Activated CD4-positive, alpha-beta T cell treated with anti-CD3 and anti-CD28 coated beads, Interleukin-2, amount 10 ng/mL, durations not matched to agents 24 days and 14 days (primary cell): Measurements from ENCODE around the gene PTPRN2. TPM values are rescaled to one million over a fixed set of nuclear protein-coding genes. Genes with fewer than 3 reads are reported as not detected.

Source experiments
- DNase-seq: peaks from one replicate; pipeline ENCODE4 v3.0.0; 2022
- H3K27ac Mint-ChIP-seq: one replicate; pipeline ENCODE4 v1.8.0; 2022; ENCODE audit warnings: mild to moderate bottlenecking, mixed read lengths
- H3K27me3 Mint-ChIP-seq: one replicate; pipeline ENCODE4 v1.8.0; 2022; ENCODE audit warnings: mixed read lengths
- H3K36me3 Mint-ChIP-seq: one replicate; pipeline ENCODE4 v1.8.0; 2022; ENCODE audit warnings: low read depth, mild to moderate bottlenecking, mixed read lengths
- H3K4me1 Mint-ChIP-seq: one replicate; pipeline ENCODE4 v1.8.0; 2021; ENCODE audit warnings: mixed read lengths
- H3K4me3 Mint-ChIP-seq: one replicate; pipeline ENCODE4 v1.8.0; 2022; ENCODE audit warnings: mild to moderate bottlenecking, moderate library complexity, mixed read lengths
- H3K9me3 Mint-ChIP-seq: one replicate; pipeline ENCODE4 v1.8.0; 2021; ENCODE audit warnings: mixed read lengths
- intact Hi-C: fragments of 100-400 bp; cut with micrococcal nuclease; formaldehyde crosslinking; loops from one replicate; pipeline ENCODE4 v1.15.1; 2023
- total RNA-seq: library from RNA; stranded (reverse); gene quantifications from 2 replicates; pipeline ENCODE4 v1.2.3, GENCODE V29; 2022

Gene PTPRN2
- total RNA-seq, 1 donor from 2014 or later = 0.33 TPM

- DNase-seq = no peak
- no peaks in the 10 kb centered on the region for H3K36me3 Mint-ChIP-seq
- H3K27me3 Mint-ChIP-seq = no peaks in the 10 kb centered on the region
- H3K27ac Mint-ChIP-seq = no peak overlapping the region
- H3K9me3 Mint-ChIP-seq = no peaks in the 10 kb centered on the region
- no peaks in the 10 kb centered on the region for H3K4me1 Mint-ChIP-seq
- no peak overlapping the region for H3K4me3 Mint-ChIP-seq
- intact Hi-C loops = no loop called here
Measured at GRCh38 chr7:158008267-158008666, 579.4 kb downstream of the PTPRN2 start.

GRCh38 chr7:158007697-158008257, 579.8 kb downstream of the PTPRN2 start:
- Mint-ChIP-seq H3K36me3 (no peaks in the 10 kb centered on the region), H3K27ac (no peak overlapping the region), H3K27me3 (no peaks in the 10 kb centered on the region), H3K4me3 (no peak overlapping the region), H3K4me1 (no peaks in the 10 kb centered on the region), H3K9me3 (no peaks in the 10 kb centered on the region)
- DNase-seq = no peak
- intact Hi-C loops = no loop called here

DNA sequence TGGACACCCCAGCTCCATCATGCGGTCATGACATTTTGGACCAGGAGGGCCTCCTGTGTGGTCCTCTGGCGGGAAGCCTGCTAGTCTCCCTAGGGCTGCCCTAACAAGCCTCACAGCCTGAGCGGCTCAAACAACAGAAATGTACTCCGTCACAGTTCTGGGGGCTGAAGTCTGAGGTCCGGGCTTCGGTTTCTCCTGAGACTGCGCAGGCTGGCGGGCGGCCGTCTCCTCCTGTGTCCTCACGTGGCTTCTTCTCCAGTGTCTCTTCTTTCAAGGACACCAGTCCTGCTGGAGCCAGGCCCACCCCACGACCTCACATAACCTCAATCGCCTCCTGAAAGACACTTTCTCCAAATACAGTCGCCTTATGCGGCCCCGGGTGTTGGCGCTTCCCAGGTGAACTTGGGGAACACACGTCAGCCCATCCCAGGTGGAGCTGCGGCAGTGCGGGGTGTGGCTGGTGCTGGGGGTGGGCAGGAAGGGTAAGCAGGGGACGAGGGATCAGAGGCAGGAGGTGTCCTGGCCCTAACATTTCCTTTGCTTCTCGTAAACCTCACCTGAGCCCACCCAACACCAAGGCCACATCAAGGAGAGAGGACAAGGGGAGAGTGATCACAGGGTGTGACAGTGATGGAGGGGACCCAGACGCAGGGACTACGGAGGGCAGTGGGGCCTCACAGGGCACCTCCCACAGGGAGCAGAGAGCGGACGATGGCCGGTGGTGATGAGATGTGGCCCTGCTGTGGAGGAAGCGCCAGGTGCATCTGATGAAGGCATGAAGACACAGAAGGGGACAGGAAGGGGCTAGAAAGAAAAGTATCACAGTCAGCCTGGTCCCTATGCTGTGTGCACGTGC, 580.6 kb downstream of the PTPRN2 start:
- intact Hi-C loops = no loop called here
- Mint-ChIP-seq H3K27me3 (no peaks in the 10 kb centered on the region), H3K4me1 (no peaks in the 10 kb centered on the region), H3K9me3 (no peaks in the 10 kb centered on the region), H3K36me3 (no peaks in the 10 kb centered on the region), H3K4me3 (no peak overlapping the region), H3K27ac (no peak overlapping the region)
- no peak for DNase-seq

GRCh38 chr7:158005531-158005930, 582.1 kb downstream of the PTPRN2 start:
- intact Hi-C loops = no loop called here
- Mint-ChIP-seq H3K4me1 (no peaks in the 10 kb centered on the region), H3K9me3 (no peaks in the 10 kb centered on the region), H3K27ac (no peak overlapping the region), H3K36me3 (no peaks in the 10 kb centered on the region), H3K27me3 (no peaks in the 10 kb centered on the region), H3K4me3 (no peak overlapping the region)
- no peak for DNase-seq

GRCh38 chr7:158004123-158004490, 583.5 kb downstream of the PTPRN2 start:
- H3K36me3 Mint-ChIP-seq = no peaks in the 10 kb centered on the region
- intact Hi-C loops = no loop called here
- no peaks in the 10 kb centered on the region for H3K4me1 Mint-ChIP-seq
- no peak overlapping the region for H3K27ac Mint-ChIP-seq
- no peak for DNase-seq
- no peaks in the 10 kb centered on the region for H3K9me3 Mint-ChIP-seq
- H3K4me3 Mint-ChIP-seq = no peak overlapping the region
- H3K27me3 Mint-ChIP-seq = no peaks in the 10 kb centered on the region

DNA sequence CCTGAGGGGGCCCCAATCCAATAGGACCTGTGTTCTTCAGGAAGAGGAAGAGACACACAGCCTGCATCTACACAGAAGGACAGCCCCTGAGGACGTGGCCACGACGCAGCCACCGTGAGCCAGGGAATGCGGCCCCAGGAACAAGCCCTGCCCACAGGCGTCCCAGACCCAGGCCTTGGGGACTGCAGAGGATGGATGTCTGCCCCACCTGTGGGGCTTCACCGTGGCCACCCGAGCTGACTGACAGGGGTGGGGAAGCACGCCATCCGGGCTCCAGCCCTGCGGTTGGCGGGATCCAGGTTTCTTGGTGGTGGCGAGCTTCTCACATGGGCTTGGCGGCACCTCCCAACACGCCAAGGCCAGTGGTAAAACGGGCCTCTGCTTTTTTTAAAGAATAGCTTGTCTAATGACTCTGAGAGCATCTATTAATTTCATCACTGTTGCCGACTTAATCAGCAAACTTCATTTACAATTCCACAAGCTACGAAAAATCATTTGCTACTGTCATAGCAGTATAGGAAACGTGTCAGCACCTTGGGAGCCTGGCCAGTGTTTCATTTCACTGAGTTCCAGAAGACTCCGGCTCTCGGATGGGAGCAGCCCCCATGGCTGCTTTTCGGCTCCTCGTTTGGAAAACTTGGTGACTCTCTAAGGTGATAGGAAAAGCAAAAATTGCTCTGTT, 584.0 kb downstream of the PTPRN2 start:
- Mint-ChIP-seq H3K27ac (no peak overlapping the region), H3K4me1 (no peaks in the 10 kb centered on the region), H3K4me3 (no peak overlapping the region), H3K36me3 (no peaks in the 10 kb centered on the region), H3K27me3 (no peaks in the 10 kb centered on the region), H3K9me3 (no peaks in the 10 kb centered on the region)
- no peak for DNase-seq
- intact Hi-C loops = no loop called here

- intact Hi-C loops = no loop called here
Measured at GRCh38 chr7:158002486-158003080, 585.0 kb downstream of the PTPRN2 start.

GRCh38 chr7:158001621-158002320, 585.9 kb downstream of the PTPRN2 start:
- H3K27ac Mint-ChIP-seq = no peak overlapping the region

More at GRCh38 chr7:158002486-158003080, 585.0 kb downstream of the PTPRN2 start:
- no peak for DNase-seq
- Mint-ChIP-seq H3K27me3 (no peaks in the 10 kb centered on the region), H3K36me3 (no peaks in the 10 kb centered on the region), H3K27ac (no peak overlapping the region), H3K4me1 (no peaks in the 10 kb centered on the region), H3K9me3 (no peaks in the 10 kb centered on the region), H3K4me3 (no peak overlapping the region)

DNA sequence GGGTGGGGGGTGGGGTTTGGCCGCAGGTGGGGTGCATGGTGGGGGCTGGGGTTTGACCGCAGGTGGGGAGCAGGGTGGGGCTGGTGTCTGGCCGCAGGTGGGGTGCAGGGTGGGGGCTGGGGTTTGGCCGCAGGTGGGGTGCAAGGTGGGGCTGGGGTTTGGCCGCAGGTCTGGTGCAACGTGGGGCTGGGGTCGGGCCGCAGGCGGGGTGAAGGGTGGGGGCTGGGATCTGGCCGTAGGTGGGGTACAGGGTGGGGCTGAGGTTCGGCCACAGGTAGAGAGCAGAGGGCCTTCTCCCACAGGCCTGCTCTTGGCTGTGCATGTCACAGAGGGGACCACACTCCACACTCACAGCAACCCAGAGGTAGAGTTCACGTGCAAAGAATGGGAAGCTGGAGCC, 586.6 kb downstream of the PTPRN2 start:
- Mint-ChIP-seq H3K9me3 (no peaks in the 10 kb centered on the region), H3K36me3 (no peaks in the 10 kb centered on the region), H3K27ac (no peak overlapping the region), H3K4me3 (no peak overlapping the region), H3K27me3 (no peaks in the 10 kb centered on the region), H3K4me1 (no peaks in the 10 kb centered on the region)
- DNase-seq = no peak
- intact Hi-C loops = no loop called here

More at GRCh38 chr7:158001621-158002320, 585.9 kb downstream of the PTPRN2 start:
- Mint-ChIP-seq H3K9me3 (no peaks in the 10 kb centered on the region), H3K4me1 (no peaks in the 10 kb centered on the region), H3K4me3 (no peak overlapping the region), H3K36me3 (no peaks in the 10 kb centered on the region), H3K27me3 (no peaks in the 10 kb centered on the region)
- DNase-seq = no peak
- intact Hi-C loops = no loop called here

DNA sequence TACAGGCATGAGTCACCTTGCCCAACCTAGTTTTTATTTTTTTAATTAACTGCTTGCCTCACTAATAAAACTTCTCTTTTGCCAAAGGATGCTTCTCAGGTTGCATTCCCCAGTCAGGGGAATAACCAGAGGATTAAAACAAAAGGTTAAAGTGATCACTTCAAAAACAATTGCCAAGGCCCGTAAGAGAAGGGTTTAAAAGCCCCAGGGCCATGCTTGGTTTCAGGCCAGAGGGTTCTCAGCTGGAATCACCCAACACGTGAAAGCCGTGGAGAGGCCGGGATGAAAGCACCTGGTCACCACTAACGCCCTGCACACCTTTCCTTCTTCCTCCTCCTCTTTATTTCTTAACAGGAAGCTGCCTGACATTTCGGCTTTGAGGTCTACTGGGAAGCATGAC, 587.5 kb downstream of the PTPRN2 start:
- DNase-seq = no peak
- no peak overlapping the region for H3K27ac Mint-ChIP-seq
- no peaks in the 10 kb centered on the region for H3K9me3 Mint-ChIP-seq
- no peak overlapping the region for H3K4me3 Mint-ChIP-seq
- H3K4me1 Mint-ChIP-seq = no peaks in the 10 kb centered on the region
- H3K36me3 Mint-ChIP-seq = no peaks in the 10 kb centered on the region
- intact Hi-C loops = no loop called here
- no peaks in the 10 kb centered on the region for H3K27me3 Mint-ChIP-seq

DNA sequence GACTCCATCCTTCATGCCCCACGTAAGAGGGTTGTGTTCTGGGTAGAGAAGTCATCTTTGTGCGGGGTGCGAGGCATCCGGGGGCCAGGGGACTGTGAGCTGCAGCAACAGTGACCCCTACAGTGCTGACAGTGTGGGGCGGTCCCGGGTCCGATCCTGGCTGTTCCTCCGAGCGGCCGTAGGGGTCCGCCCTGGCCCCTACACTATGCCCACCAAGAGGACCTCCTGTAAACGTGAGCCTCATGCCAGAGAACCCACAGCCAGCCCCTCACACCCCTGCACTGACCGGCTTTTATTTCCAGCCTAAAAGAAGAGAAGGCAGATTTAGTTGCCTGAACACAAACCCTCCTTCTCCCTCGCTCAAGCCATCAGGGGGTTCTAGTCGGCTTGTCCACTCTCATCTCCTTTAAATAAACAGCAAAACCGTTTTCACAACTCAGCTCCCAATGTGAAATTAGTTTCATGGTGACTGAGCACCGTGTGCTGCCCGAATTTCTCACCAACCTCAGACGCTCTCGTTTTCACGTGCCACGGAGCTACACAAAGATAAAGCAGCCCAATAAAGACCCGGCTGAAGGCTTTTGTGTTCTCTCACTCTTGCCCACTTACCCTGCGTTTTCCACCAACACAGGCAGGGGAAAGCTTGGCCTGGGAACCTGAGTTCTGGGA, 588.6 kb downstream of the PTPRN2 start:
- H3K9me3 Mint-ChIP-seq = no peaks in the 10 kb centered on the region
- no peak overlapping the region for H3K27ac Mint-ChIP-seq
- H3K27me3 Mint-ChIP-seq = no peaks in the 10 kb centered on the region
- H3K36me3 Mint-ChIP-seq = no peaks in the 10 kb centered on the region
- intact Hi-C loops = no loop called here
- H3K4me1 Mint-ChIP-seq = no peaks in the 10 kb centered on the region
- H3K4me3 Mint-ChIP-seq = no peak overlapping the region
- no peak for DNase-seq

DNA sequence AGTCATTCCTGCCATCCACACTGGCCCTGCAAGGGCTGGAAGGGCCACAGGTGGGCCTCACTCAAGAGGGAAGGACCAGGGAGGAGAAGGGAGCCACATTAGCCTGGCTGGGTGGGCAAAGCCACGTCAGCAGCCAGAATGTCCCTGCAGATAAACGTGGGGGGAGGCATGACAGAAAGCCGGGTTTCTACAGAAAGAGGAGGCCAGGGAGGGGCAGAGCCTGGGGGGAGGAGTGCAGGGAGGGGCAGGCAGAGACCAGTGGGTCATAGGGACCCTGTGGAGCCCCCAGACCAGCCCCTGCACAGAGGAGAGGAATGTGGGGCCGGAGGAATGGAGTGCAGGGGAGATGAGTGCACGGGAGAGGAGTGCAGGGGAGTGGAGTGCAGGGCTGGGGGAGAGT, 590.2 kb downstream of the PTPRN2 start:
- Mint-ChIP-seq H3K9me3 (no peaks in the 10 kb centered on the region), H3K36me3 (no peaks in the 10 kb centered on the region), H3K4me3 (no peak overlapping the region), H3K4me1 (no peaks in the 10 kb centered on the region), H3K27me3 (no peaks in the 10 kb centered on the region), H3K27ac (no peak overlapping the region)
- intact Hi-C loops = no loop called here
- DNase-seq = no peak

DNA sequence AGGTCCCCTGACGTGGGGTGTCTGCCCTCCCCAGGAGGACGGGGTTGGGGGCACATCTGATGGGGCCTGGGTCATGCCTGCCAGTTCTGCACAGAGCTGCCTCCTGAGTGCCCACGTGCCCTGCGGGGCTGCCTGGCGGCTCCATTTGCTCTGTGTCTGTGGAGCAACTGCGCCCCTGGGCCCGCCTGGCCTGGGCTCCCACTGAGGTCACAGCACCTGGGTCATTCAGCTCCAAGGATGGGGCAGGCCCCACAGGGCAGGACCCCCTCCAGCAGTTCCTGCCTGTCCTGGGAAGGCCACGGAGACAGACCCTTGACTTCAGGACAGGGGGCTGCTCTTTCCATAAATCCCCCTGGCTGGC, 590.6 kb downstream of the PTPRN2 start:
- H3K9me3 Mint-ChIP-seq = no peaks in the 10 kb centered on the region
- H3K27me3 Mint-ChIP-seq = no peaks in the 10 kb centered on the region
- intact Hi-C loops = no loop called here
- no peaks in the 10 kb centered on the region for H3K4me1 Mint-ChIP-seq
- no peak overlapping the region for H3K27ac Mint-ChIP-seq
- DNase-seq = no peak
- no peak overlapping the region for H3K4me3 Mint-ChIP-seq
- no peaks in the 10 kb centered on the region for H3K36me3 Mint-ChIP-seq
